ENCODE measurements around the gene PCDHGA4.
A peak's percentile ranks its signal among the peaks of the same experiment; 100 is the strongest.
"Not testable (repeated sequence)": the region's sequence is repeated elsewhere in the genome, so short reads cannot be mapped to it uniquely, and the experiment has no call there.

The PCDHGA4 gene

DNA sequence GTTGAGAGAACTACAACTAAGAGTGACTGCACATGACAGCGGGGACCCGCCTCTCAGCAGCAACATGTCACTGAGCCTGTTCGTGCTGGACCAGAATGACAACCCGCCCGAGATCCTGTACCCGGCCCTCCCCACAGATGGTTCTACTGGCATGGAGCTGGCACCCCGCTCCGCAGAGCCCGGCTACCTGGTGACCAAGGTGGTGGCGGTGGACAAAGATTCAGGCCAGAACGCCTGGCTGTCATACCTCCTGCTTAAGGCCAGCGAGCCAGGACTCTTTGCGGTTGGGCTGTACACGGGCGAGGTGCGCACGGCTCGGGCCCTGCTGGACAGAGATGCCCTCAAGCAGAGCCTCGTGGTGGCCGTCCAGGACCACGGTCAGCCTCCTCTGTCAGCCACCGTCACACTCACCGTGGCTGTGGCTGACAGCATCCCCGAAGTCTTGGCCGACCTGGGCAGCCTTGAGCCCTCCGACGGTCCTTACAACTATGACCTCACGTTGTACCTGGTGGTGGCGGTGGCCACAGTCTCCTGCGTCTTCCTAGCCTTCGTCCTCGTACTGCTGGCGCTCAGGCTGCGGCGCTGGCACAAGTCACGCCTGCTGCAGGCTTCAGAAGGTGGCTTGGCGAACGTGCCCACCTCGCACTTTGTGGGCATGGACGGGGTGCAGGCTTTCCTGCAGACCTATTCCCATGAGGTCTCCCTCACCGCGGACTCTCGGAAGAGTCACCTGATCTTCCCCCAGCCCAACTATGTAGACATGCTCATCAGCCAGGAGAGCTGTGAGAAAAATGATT is 29.8 kb downstream of the PCDHGA4 start:
- DNase-seq (ENCODE audit: low spot score), result no peak

GRCh38 chr5:141387557-141388311 is 32.9 kb downstream of the PCDHGA4 start, which contains the start of gene PCDHGB4:
PCDHGB4 (plus strand) TSS chr5:141387698; CDS start chr5:141387885, 187 bp downstream.
- DNase-seq (ENCODE audit: low spot score), result peak; percentile 56

DNA sequence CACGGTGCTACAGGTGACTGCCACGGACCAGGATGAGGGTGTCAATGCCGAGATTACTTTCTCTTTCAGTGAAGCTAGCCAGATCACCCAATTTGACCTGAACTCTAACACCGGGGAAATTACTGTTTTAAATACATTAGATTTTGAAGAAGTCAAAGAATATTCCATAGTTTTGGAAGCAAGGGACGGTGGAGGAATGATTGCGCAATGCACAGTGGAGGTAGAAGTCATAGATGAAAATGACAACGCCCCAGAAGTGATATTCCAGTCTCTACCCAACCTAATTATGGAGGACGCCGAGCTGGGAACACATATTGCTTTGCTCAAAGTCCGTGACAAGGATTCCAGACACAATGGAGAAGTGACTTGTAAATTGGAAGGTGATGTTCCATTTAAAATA is 33.8 kb downstream of the PCDHGA4 start:
- no peak for DNase-seq (ENCODE audit: low spot score)

GRCh38 chr5:141389153-141390042 is 34.6 kb downstream of the PCDHGA4 start:
- DNase-seq (ENCODE audit: low spot score), result no peak

GRCh38 chr5:141392429-141393198 is 37.8 kb downstream of the PCDHGA4 start, which contains the start of gene PCDHGA8:
PCDHGA8 (plus strand) TSS chr5:141392633; CDS start chr5:141392814, 181 bp downstream.
- no peak for DNase-seq (ENCODE audit: low spot score)

DNA sequence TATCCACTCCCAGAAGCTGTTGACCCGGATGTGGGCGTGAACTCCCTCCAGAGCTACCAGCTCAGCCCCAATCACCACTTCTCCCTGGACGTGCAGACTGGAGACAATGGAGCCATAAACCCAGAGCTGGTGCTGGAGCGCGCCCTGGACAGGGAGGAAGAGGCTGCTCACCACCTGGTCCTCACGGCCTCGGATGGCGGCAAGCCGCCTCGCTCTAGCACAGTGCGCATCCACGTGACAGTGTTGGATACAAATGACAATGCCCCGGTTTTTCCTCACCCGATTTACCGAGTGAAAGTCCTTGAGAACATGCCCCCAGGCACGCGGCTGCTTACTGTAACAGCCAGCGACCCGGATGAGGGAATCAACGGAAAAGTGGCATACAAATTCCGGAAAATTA is 38.4 kb downstream of the PCDHGA4 start:
- no peak for DNase-seq (ENCODE audit: low spot score)

DNA sequence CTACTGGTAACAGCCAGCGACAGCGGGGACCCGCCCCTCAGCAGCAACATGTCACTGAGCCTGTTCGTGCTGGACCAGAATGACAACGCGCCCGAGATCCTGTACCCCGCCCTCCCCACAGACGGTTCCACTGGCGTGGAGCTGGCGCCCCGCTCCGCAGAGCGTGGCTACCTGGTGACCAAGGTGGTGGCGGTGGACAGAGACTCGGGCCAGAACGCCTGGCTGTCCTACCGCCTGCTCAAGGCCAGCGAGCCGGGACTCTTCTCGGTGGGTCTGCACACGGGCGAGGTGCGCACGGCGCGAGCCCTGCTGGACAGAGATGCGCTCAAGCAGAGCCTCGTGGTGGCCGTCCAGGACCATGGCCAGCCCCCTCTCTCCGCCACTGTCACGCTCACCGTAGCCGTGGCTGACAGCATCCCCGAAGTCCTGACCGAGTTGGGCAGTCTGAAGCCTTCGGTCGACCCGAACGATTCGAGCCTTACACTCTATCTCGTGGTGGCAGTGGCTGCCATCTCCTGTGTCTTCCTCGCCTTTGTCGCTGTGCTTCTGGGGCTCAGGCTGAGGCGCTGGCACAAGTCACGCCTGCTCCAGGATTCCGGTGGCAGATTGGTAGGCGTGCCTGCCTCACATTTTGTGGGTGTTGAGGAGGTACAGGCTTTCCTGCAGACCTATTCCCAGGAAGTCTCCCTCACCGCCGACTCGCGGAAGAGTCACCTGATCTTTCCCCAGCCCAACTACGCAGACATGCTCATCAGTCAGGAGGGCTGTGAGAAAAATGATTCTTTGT is 39.8 kb downstream of the PCDHGA4 start:
- DNase-seq (ENCODE audit: low spot score), result not testable (repeated sequence)

- peak; percentile 67 for DNase-seq (ENCODE audit: low spot score)
Observed at GRCh38 chr5:141397756-141398551, 43.1 kb downstream of the PCDHGA4 start, which contains the start of gene PCDHGB5. PCDHGB5 (plus strand) TSS chr5:141397947; CDS start chr5:141398128, 181 bp downstream.

GRCh38 chr5:141398608-141399007 is 43.8 kb downstream of the PCDHGA4 start:
- no peak for DNase-seq (ENCODE audit: low spot score)

DNA sequence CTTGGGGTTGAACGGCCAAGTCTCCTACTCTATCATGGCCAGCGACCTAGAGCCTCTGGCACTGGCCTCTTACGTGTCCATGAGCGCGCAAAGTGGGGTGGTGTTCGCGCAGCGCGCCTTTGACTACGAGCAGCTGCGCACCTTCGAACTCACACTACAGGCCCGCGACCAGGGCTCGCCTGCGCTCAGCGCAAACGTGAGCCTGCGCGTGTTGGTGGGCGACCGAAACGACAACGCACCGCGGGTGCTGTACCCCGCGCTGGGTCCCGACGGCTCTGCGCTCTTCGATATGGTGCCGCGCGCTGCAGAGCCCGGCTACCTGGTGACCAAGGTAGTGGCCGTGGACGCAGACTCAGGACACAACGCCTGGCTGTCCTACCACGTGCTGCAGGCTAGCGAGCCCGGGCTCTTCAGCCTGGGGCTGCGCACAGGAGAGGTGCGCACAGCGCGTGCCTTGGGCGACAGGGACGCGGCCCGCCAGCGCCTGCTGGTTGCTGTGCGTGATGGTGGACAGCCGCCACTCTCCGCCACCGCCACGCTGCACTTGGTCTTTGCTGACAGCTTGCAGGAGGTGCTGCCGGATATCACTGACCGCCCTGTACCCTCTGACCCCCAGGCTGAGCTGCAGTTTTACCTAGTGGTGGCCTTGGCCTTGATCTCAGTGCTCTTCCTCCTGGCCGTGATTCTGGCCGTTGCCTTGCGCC is 44.9 kb downstream of the PCDHGA4 start:
- DNase-seq (ENCODE audit: low spot score), result no peak

DNA sequence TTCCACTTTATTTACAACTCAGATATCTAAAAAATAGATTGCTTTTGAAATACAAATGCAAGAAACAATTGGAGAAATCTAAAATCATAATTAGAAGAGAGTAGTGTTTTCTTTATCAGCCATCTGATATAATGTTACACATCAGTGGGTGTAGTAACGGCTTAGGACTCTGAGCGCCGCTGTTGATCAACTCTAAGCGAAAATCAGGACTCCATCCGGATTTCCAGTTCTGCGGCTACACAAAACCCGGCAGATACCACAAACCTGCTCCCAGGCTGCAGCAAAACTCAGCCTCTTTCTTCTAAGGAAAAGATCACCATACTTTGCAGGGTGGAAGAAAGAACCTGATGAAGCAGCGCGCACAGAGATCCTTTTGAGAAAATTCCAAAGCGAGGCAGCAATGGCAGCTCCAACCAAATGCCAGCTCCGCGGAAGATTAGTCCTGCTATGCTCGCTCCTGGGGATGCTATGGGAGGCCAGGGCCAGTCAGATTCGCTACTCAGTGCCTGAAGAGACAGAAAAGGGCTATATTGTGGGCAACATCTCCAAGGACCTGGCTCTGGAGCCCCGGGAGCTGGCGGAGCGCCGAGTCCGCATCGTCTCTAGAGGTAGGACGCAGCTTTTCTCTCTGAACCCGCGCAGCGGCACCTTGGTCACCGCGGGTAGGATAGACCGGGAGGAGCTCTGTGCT is 47.9 kb downstream of the PCDHGA4 start, which contains the start of gene PCDHGA9:
PCDHGA9 (plus strand) TSS at position 226 of the 691 bp plus-strand sequence; CDS start at position 401, 175 bp downstream.
- DNase-seq (ENCODE audit: low spot score), result peak; percentile 37

DNA sequence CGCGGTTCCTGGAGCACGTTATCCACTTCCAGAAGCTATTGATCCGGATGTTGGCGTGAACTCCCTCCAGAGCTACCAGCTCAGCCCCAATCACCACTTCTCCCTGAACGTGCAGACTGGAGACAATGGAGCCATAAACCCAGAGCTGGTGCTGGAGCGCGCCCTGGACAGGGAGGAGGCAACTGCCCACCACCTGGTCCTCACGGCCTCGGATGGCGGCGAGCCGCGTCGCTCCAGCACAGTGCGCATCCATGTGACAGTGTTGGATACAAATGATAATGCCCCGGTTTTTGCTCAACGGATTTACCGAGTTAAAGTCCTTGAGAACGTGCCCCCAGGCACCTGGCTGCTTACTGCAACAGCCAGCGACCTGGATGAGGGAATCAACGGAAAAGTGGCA is 48.6 kb downstream of the PCDHGA4 start:
- DNase-seq (ENCODE audit: low spot score), result no peak

Data from kidney tubule cell (primary cell).